Endothelial cell of umbilical vein (primary cell): Measurements from ENCODE around the gene MMP14. TPM values are rescaled to one million over a fixed set of nuclear protein-coding genes. Genes with fewer than 3 reads are reported as not detected.

Experiments used
- BruUV-seq: library from RNA; stranded (reverse); fragments of 400-500 nt; replicated peaks from 2 replicates; lab custom pipeline; 2021; lab: Mats Ljungman, UMichigan
- CTCF ChIA-PET: fragments of 300-600, 350-600 bp; sonication (Branson Sonifier 250); formaldehyde crosslinking; loops from one replicate; lab custom pipeline; 2021; ENCODE audit warnings: antibody characterized with exemption, inconsistent platforms; lab: Charles Lee
- POLR2A ChIA-PET: fragments of 300-600, 350-600 bp; sonication (Branson Sonifier 250); formaldehyde crosslinking; loops from one replicate; lab custom pipeline; 2021; ENCODE audit warnings: antibody characterized with exemption, inconsistent platforms; lab: Charles Lee
- DNase-seq: peaks from one replicate; pipeline ENCODE4 v3.0.0-alpha.2; 2011; ENCODE audit warnings: low read depth, low spot score
- FAIRE-seq: peaks from 2 replicates; lab custom pipeline; 2011; peaks lifted over from hg19 to GRCh38; lab: Jason Lieb, UNC
- H2AFZ ChIP-seq: 2 replicates; pipeline ENCODE4 v1.6.0; 2012; ENCODE audit warnings: low read depth, low read length, control low read depth, inconsistent platforms
- H3K27ac ChIP-seq: 2 replicates; pipeline ENCODE4 v1.5.1; 2011; ENCODE audit warnings: low read depth, mild to moderate bottlenecking, control low read depth, low read length, moderate library complexity; ENCODE audit not compliant: insufficient read depth
- H3K27me3 ChIP-seq, 2 experiments: 2 replicates each; pipeline versions ENCODE4 v1.6.0 to v1.6.1; 2011; ENCODE audit warnings: low read length in 2 of 2, mixed read lengths in 1 of 2; ENCODE audit not compliant: control insufficient read depth in 2 of 2, insufficient read depth in 2 of 2
- H3K36me3 ChIP-seq, 2 experiments: 2 replicates in 1 of 2; 3 replicates in 1 of 2; pipeline ENCODE4 v1.5.1; 2011; ENCODE audit warnings: low read length in 2 of 2, mild to moderate bottlenecking in 1 of 2, moderate library complexity in 1 of 2; ENCODE audit not compliant: control insufficient read depth in 2 of 2, insufficient read depth in 2 of 2; ENCODE audit errors: extremely low read depth in 1 of 2
- H3K4me1 ChIP-seq: 3 replicates; pipeline ENCODE4 v1.5.1; 2011; ENCODE audit warnings: mild to moderate bottlenecking, low read length; ENCODE audit not compliant: control insufficient read depth, insufficient read depth; ENCODE audit errors: extremely low read depth
- H3K4me2 ChIP-seq: 2 replicates; pipeline ENCODE4 v1.6.1; 2011; ENCODE audit warnings: low read length, control low read depth, mixed read lengths; ENCODE audit not compliant: insufficient read depth
- H3K4me3 ChIP-seq, 3 experiments: fragments of 200-600 bp in 1 of 3; sonication (generic), shearing (Covaris generic) in 1 of 3; replicated peaks in 1 of 3; 2 replicates each; pipeline ENCODE4 v1.5.1; 2011 to 2016; ENCODE audit warnings: control low read depth in 3 of 3, low read length in 3 of 3, mild to moderate bottlenecking in 2 of 3, inconsistent platforms in 1 of 3, low read depth in 1 of 3, moderate library complexity in 1 of 3; ENCODE audit not compliant: insufficient read depth in 1 of 3
- H3K79me2 ChIP-seq: 2 replicates; pipeline ENCODE4 v1.6.0; 2012; ENCODE audit warnings: low read length, inconsistent platforms; ENCODE audit not compliant: control insufficient read depth, insufficient read depth
- H3K9ac ChIP-seq: replicated peaks from 2 replicates; pipeline ENCODE3; 2011; ENCODE audit warnings: low read length, control low read depth; ENCODE audit not compliant: insufficient read depth; ENCODE audit errors: extremely low read depth
- H3K9me1 ChIP-seq: replicated peaks from 3 replicates; pipeline ENCODE4 v1.6.0; 2011; ENCODE audit warnings: mild to moderate bottlenecking, low read length; ENCODE audit not compliant: control insufficient read depth, insufficient read depth; ENCODE audit errors: extremely low read depth
- H3K9me3 ChIP-seq: replicated peaks from 2 replicates; pipeline ENCODE4 v1.5.1; 2012; ENCODE audit warnings: low read length, inconsistent platforms; ENCODE audit not compliant: control insufficient read depth, insufficient read depth
- H4K20me1 ChIP-seq: replicated peaks from 2 replicates; pipeline ENCODE3; 2011; ENCODE audit warnings: mild to moderate bottlenecking, low read length; ENCODE audit not compliant: control insufficient read depth, insufficient read depth; ENCODE audit errors: extremely low read depth
- CTCF ChIP-seq, 2 donors: IDR thresholded peaks; 1 replicate in 1 of 2; 2 replicates in 1 of 2; pipeline ENCODE4 v1.5.1; 2011; ENCODE audit warnings: low read length in 2 of 2, mild to moderate bottlenecking in 2 of 2, moderate library complexity in 2 of 2, control low read depth in 1 of 2, inconsistent platforms in 1 of 2, low read depth in 1 of 2; ENCODE audit not compliant: insufficient read depth in 1 of 2; ENCODE audit errors: extremely low read depth in 1 of 2
- EZH2 ChIP-seq: IDR thresholded peaks from 2 replicates; pipeline ENCODE4 v1.6.1; 2012; ENCODE audit warnings: borderline replicate concordance, low read depth, mild to moderate bottlenecking, moderate library complexity, low read length, inconsistent platforms; ENCODE audit not compliant: severe bottlenecking
- FOS ChIP-seq: IDR thresholded peaks from 2 replicates; pipeline ENCODE4 v1.6.1; 2011; ENCODE audit warnings: mild to moderate bottlenecking, low read length, moderate library complexity, borderline replicate concordance; ENCODE audit not compliant: insufficient read depth
- GATA2 ChIP-seq: IDR thresholded peaks from 2 replicates; pipeline ENCODE4 v1.7.0; 2011; ENCODE audit warnings: low read depth, mild to moderate bottlenecking, moderate library complexity, mixed read lengths, low read length; ENCODE audit not compliant: insufficient read length, insufficient read depth
- JUN ChIP-seq: IDR thresholded peaks from 2 replicates; pipeline ENCODE4 v1.6.1; 2011; ENCODE audit warnings: borderline replicate concordance, low read depth; ENCODE audit not compliant: insufficient read length, insufficient read depth
- MAX ChIP-seq: IDR thresholded peaks from 2 replicates; pipeline ENCODE4 v1.6.1; 2011; ENCODE audit not compliant: insufficient read depth, insufficient read length
- MYC ChIP-seq: IDR thresholded peaks from one replicate; pipeline ENCODE4 v1.6.1; 2011; ENCODE audit warnings: mild to moderate bottlenecking, low read depth, low read length
- POLR2A ChIP-seq: IDR thresholded peaks from 2 replicates; pipeline ENCODE4 v1.6.1; 2012; ENCODE audit warnings: low read depth, mild to moderate bottlenecking, control low read depth, low read length
- POLR2AphosphoS5 ChIP-seq: IDR thresholded peaks from 2 replicates; pipeline ENCODE4 v1.6.1; 2012; ENCODE audit warnings: low read depth, mild to moderate bottlenecking, control low read depth, low read length, moderate library complexity; ENCODE audit not compliant: insufficient read depth
- dilution Hi-C: fragments of 300-500 bp; cut with MboI; formaldehyde crosslinking; loops from one replicate; pipeline ENCODE4 v1.15.0; 2019; ENCODE audit warnings: low sequenced_read_pairs; ENCODE audit not compliant: extremely low pct_ligation_motif_present
- intact Hi-C: fragments of 100-400 bp; cut with micrococcal nuclease; formaldehyde crosslinking; loops from one replicate; pipeline ENCODE4 v1.10.0; 2022
- polyA plus RNA-seq, 4 experiments: library from polyadenylated mRNA; depleted of rRNA in 3 of 4; stranded (reverse) in 3 of 4; unstranded in 1 of 4; fragments of >200 nt; gene quantifications; 2 replicates each; pipeline versions ENCODE4 v1.2.1 to v1.2.3, GENCODE V29; 2011 to 2012; ENCODE audit warnings: missing spikeins in 1 of 4
- total RNA-seq: library from RNA; stranded (reverse); gene quantifications from 2 replicates; pipeline ENCODE4 v1.2.3, GENCODE V29; 2021

MMP14 gene
- total and polyA plus RNA-seq, 2 donors (not counting 3 experiments of a cell fraction or from before 2014, with no cell fraction given), result 506 to 603 TPM

- H3K9me3 ChIP-seq, result no peaks in the 10 kb centered on the region
- intact Hi-C loops (no loop called here), dilution Hi-C loops (no loop called here)
- BruUV-seq, result no TSS peak
- H3K9me1 ChIP-seq, result no peaks in the 10 kb centered on the region
- H3K4me3 ChIP-seq, result no peak overlapping the region
- ChIA-PET CTCF (no interaction called here), POLR2A (no interaction called here)
- no peaks in the 10 kb centered on the region for H3K79me2 ChIP-seq
- no peak overlapping the region for H2AFZ ChIP-seq
- no peak for DNase-seq
- no peak for FAIRE-seq
- no peaks in the 10 kb centered on the region for H4K20me1 ChIP-seq
- no peak overlapping the region for H3K4me2 ChIP-seq
- H3K9ac ChIP-seq, result no peak overlapping the region
- TF ChIP-seq GATA2 (no peak), FOS (no peak), EZH2 (no peak), JUN (no peak), POLR2AphosphoS5 (no peak), CTCF (IDR thresholded peaks at IDR 0.05; ENCODE audit: extremely low read depth in 1 of 2, insufficient read depth in 1 of 2, low read depth in 1 of 2, low read length in 2 of 2) (no peak), MYC (no peak), MAX (no peak), POLR2A (no peak)
- H3K36me3 ChIP-seq, result peaks cover 0 to 3% of the 10 kb centered on the region in 2 experiments
- peaks cover 0 to 5% of the 10 kb centered on the region in 2 experiments for H3K27me3 ChIP-seq
- no peaks in the 10 kb centered on the region for H3K4me1 ChIP-seq
- H3K27ac ChIP-seq, result no peak overlapping the region
These were observed 37.9 kb upstream of the MMP14 start for GRCh38 chr14:22798528-22798927.
